ELR (cell line): Measurements from ENCODE around the gene MCIDAS.

Experiments
- DNase-seq: peaks from one replicate; pipeline ENCODE4 v3.0.0-alpha.2; 2015; ENCODE audit warnings: low read depth

The MCIDAS gene

GRCh38 chr5:55226934-55227663 is at the start of gene MCIDAS:
Gene MCIDAS, minus strand, starts transcription at chr5:55227315. Its CDS starts 177 bp downstream, at chr5:55227138.
- DNase-seq: peak; percentile 73

- DNase-seq: peak; percentile 93
Observed at GRCh38 chr5:55276771-55277170, 49.7 kb upstream of the MCIDAS start.

- DNase-seq: no peak
Observed at GRCh38 chr5:55258339-55258738, 31.2 kb upstream of the MCIDAS start.

- no peak for DNase-seq
Observed at GRCh38 chr5:55254802-55255201, 27.7 kb upstream of the MCIDAS start.

- no peak for DNase-seq
Observed at GRCh38 chr5:55250064-55250463, 22.9 kb upstream of the MCIDAS start.

GRCh38 chr5:55241746-55242145 is 14.6 kb upstream of the MCIDAS start:
- DNase-seq: no peak

- no peak for DNase-seq
Observed at GRCh38 chr5:55236800-55237199, 9.7 kb upstream of the MCIDAS start.

GRCh38 chr5:55234121-55234700 is 7.1 kb upstream of the MCIDAS start:
- DNase-seq: peak; percentile 45

GRCh38 chr5:55232985-55233928 is 6.1 kb upstream of the MCIDAS start, which contains the start of gene CCNO:
Gene CCNO, minus strand, starts transcription at chr5:55233608. Its CDS starts 85 bp downstream, at chr5:55233523.
- peak; percentile 90 for DNase-seq

GRCh38 chr5:55232271-55232984 is 5.3 kb upstream of the MCIDAS start:
- peak; percentile 46 for DNase-seq

- DNase-seq: peak; percentile 26
Observed at GRCh38 chr5:55231919-55232270, 4.8 kb upstream of the MCIDAS start.

GRCh38 chr5:55231029-55231918 is 4.2 kb upstream of the MCIDAS start:
- DNase-seq: peak; percentile 55

GRCh38 chr5:55230086-55230629 is 3.0 kb upstream of the MCIDAS start:
- no peak for DNase-seq

- DNase-seq: no peak
Observed at GRCh38 chr5:55227664-55228430, 732 bp upstream of the MCIDAS start.

- peak; percentile 81 for DNase-seq
Observed at GRCh38 chr5:55226027-55226933, 835 bp downstream of the MCIDAS start.

- DNase-seq: no peak
Observed at GRCh38 chr5:55225346-55225745, 1.8 kb downstream of the MCIDAS start.

- no peak for DNase-seq
Observed at GRCh38 chr5:55223812-55224240, 3.3 kb downstream of the MCIDAS start.

GRCh38 chr5:55222985-55223811 is 3.9 kb downstream of the MCIDAS start:
- no peak for DNase-seq
